ENCODE measurements around the gene CSMD2. TPM values are rescaled to one million over a fixed set of nuclear protein-coding genes. Genes with fewer than 3 reads are reported as not detected.

The CSMD2 gene
- total and polyA plus RNA-seq, 2 of the 4 experiments (the other 2 are of a cell fraction) = under 0.01 to 0.36 TPM

DNA sequence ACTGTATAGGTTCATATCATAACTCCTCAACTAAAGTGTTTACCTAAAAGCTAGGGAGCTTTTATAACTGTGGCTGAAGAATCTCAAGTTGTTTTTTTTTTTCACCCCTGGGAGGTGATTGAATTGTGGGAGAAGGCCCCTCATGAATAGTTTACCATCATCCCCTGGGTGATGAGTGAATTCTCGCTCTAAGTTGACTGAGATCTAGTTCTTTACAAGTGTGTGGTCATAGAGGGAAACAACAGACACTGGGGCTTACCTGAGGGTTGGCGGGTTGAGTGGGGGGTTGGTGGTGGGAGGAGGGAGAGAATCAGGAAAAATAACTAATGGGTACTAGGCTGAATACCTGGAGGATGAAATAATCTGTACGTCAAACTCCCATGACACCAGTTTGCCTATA lies 700.5 kb downstream of the CSMD2 start:
- H3K23ac ChIP-seq (ENCODE audit: low read depth, low read length) = no peak overlapping the region
- no peak overlapping the region for H3K18ac ChIP-seq (ENCODE audit: low read depth, low read length)
- 93% methylated on average over 2 of the region's 3 CpGs; no CpG with 5 or more reads in 1 of the 2 experiments for WGBS, 2 experiments (ENCODE audit: extremely low coverage in 2 of 2, insufficient read length in 1 of 2)
- H2AK9ac ChIP-seq (replicated peaks; ENCODE audit: low read depth, low read length, poor library complexity) = no peak overlapping the region
- H2BK5ac ChIP-seq (ENCODE audit: low read depth, low read length, poor library complexity, severe bottlenecking) = no peak overlapping the region
- ChIA-PET POLR2A (ENCODE audit: unreplicated experiment) (no interaction called here), CTCF (interaction anchor here (0.7 kb wide), 1 partner anchor 368 kb away, joined by 6 read pairs; no protein-coding TSS in a partner anchor)
- peaks cover 23% of the 10 kb centered on the region for H3K9me1 ChIP-seq (ENCODE audit: insufficient read depth, low read length)
- H3K27ac ChIP-seq (ENCODE audit: insufficient read depth, low read length) = no peak overlapping the region
- DNase-seq = no peak
- H4K5ac ChIP-seq (ENCODE audit: low read depth, low read length) = no peak overlapping the region
- H2AK5ac ChIP-seq (ENCODE audit: low read depth, low read length) = no peak overlapping the region
- H4K20me1 ChIP-seq (ENCODE audit: insufficient read depth, low read length) = peaks cover 2% of the 10 kb centered on the region; the same call in 1 of the 2 replicates
- no peak overlapping the region for H2BK20ac ChIP-seq (ENCODE audit: low read depth, low read length)
- H3K56ac ChIP-seq (ENCODE audit: extremely low read depth, insufficient read depth, low read length) = no peak overlapping the region
- no peak overlapping the region for H2BK15ac ChIP-seq (ENCODE audit: low read depth, low read length)
- dilution Hi-C loops (cut with HindIII; ENCODE audit: low sequenced_read_pairs, unreplicated experiment) (no loop called here), in situ Hi-C loops (cut with MboI; ENCODE audit: low sequenced_read_pairs) (loop anchor here (10.0 kb wide), 2 partner anchors 330 to 370 kb away; no protein-coding TSS in a partner anchor), intact Hi-C loops (cut with micrococcal nuclease) (no loop called here)
- H2BK120ac ChIP-seq (ENCODE audit: low read depth, low read length) = no peak overlapping the region
- no peak overlapping the region for H3K14ac ChIP-seq (replicated peaks; ENCODE audit: low read depth, low read length)
- H3K4ac ChIP-seq (ENCODE audit: low read depth, low read length) = no peak overlapping the region
- no TSS peak for BruUV-seq (replicated peaks)
- H4K8ac ChIP-seq (ENCODE audit: low read depth in 2 of 2, low read length in 2 of 2) = no peak overlapping the region
- H3K4me3 ChIP-seq (ENCODE audit: insufficient read depth, low read depth, low read length) = no peak overlapping the region
- peaks cover 14% of the 10 kb centered on the region for H3K4me1 ChIP-seq (ENCODE audit: control insufficient read depth, insufficient read depth, low read length)
- TF ChIP-seq RFX5 (IDR thresholded peaks at IDR 0.05; ENCODE audit: low read depth, low read length) (no peak), POLR2A (IDR thresholded peaks at IDR 0.05; ENCODE audit: low read depth, low read length) (no peak), RAD21 (IDR thresholded peaks at IDR 0.05; ENCODE audit: low read length) (no peak), NFE2L2 (IDR thresholded peaks at IDR 0.05; ENCODE audit: low read depth, low read length) (no peak), MAFK (IDR thresholded peaks at IDR 0.05; ENCODE audit: low read depth, low read length) (no peak), SMC3 (IDR thresholded peaks at IDR 0.05; ENCODE audit: low read depth, low read length) (no peak), MXI1 (IDR thresholded peaks at IDR 0.05; ENCODE audit: borderline replicate concordance, low read depth, low read length) (no peak), CHD1 (IDR thresholded peaks at IDR 0.05; ENCODE audit: low read depth, low read length) (no peak), RCOR1 (IDR thresholded peaks at IDR 0.05; ENCODE audit: insufficient replicate concordance, low read length) (no peak), CTCF (conservative IDR thresholded peaks at IDR 0.05; ENCODE audit: low read depth, low read length) (no peak), CEBPB (IDR thresholded peaks at IDR 0.05; ENCODE audit: low read depth, low read length) (no peak), MAZ (IDR thresholded peaks at IDR 0.05; ENCODE audit: borderline replicate concordance, low read depth, low read length) (no peak), BHLHE40 (IDR thresholded peaks at IDR 0.05; ENCODE audit: low read depth, low read length) (no peak), FOS (IDR thresholded peaks at IDR 0.05; ENCODE audit: low read depth, low read length) (no peak)
- TF ChIP-seq, protein P1, sequence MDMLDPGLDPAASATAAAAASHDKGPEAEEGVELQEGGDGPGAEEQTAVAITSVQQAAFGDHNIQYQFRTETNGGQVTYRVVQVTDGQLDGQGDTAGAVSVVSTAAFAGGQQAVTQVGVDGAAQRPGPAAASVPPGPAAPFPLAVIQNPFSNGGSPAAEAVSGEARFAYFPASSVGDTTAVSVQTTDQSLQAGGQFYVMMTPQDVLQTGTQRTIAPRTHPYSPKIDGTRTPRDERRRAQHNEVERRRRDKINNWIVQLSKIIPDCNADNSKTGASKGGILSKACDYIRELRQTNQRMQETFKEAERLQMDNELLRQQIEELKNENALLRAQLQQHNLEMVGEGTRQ (IDR thresholded peaks at IDR 0.05; ENCODE audit: low read depth, low read length) = no peak
- no peak for ATAC-seq (ENCODE audit: low read depth)
- H4K91ac ChIP-seq (ENCODE audit: insufficient read depth, low read depth, low read length) = no peak overlapping the region
- H3K4me2 ChIP-seq (ENCODE audit: low read depth, low read length) = no peak overlapping the region
- no peaks in the 10 kb centered on the region for H3K36me3 ChIP-seq (ENCODE audit: control insufficient read depth, insufficient read depth, low read length)
- H3K9ac ChIP-seq (ENCODE audit: low read depth, low read length) = no peak overlapping the region
- H3K9me3 ChIP-seq (ENCODE audit: control insufficient read depth, insufficient read depth, low read length) = no peaks in the 10 kb centered on the region
- H3K27me3 ChIP-seq (ENCODE audit: control insufficient read depth, insufficient read depth, low read length) = no peaks in the 10 kb centered on the region
- no peak overlapping the region for H2AFZ ChIP-seq (replicated peaks; ENCODE audit: low read length, poor library complexity)
- no peaks in the 10 kb centered on the region; a peak in 1 of 4 replicates for H3K79me1 ChIP-seq (ENCODE audit: low read depth in 1 of 2, low read length in 2 of 2)
